T-helper 2 cell treated with Interferon-gamma antibody and Interleukin-4, amounts not matched to agents 100 ng/mL and 5 ng/mL, for 36 hours (primary cell): ENCODE results near the gene CCNY. TPM values are rescaled to one million over a fixed set of nuclear protein-coding genes. Genes with fewer than 3 reads are reported as not detected.

Source experiments
- intact Hi-C: fragments of 100-400 bp; cut with micrococcal nuclease; formaldehyde crosslinking; loops from one replicate; pipeline ENCODE4 v1.15.1; 2023
- total RNA-seq: library from RNA; stranded (reverse); gene quantifications from 2 replicates; pipeline ENCODE4 v1.2.3, GENCODE V29; 2022

CCNY gene
- total RNA-seq, 1 donor from 2014 or later = 56.3 TPM

DNA sequence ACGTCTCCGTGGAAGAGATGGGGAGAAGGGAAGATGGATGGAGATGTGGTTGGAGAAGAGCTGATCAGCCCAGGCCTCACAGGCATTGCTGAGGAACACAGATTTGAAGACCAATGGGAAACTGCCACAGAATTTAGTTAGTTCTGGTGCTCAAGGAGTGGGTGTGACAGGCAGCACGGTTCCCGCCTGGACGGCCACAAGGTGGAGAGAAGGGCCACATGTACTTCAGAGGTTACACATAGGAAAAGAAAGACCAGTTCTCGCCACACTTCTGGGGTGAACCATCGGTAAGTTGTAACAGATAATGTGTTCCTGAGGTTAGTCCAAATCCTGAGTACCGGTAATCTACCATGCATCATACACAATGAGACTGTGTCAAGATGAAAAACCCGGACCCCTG, 239.3 kb downstream of the CCNY start:
- intact Hi-C loops = no loop called here

GRCh38 chr10:35576730-35577129, 240.4 kb downstream of the CCNY start:
- intact Hi-C loops = no loop called here

- intact Hi-C loops = no loop called here
Measured at GRCh38 chr10:35577926-35578617, 241.8 kb downstream of the CCNY start.

DNA sequence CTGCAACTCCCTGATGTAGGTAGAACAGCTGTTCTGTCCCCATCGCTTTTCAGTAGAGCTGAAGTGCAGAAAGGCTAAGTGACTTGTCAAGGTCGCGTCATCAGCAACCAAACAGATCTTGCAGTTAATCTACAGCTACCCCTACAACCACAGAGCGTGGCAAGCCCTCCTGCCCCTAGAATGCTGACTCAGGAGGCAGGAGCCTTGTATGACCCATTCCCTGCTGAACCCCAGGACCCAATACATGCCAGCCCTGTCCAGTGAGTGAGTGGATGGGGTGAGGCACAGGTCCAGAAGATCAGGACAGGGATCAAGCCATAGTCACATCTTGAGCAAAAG, 242.3 kb downstream of the CCNY start:
- intact Hi-C loops = no loop called here

- intact Hi-C loops = no loop called here
Measured at GRCh38 chr10:35579116-35579515, 242.8 kb downstream of the CCNY start.

DNA sequence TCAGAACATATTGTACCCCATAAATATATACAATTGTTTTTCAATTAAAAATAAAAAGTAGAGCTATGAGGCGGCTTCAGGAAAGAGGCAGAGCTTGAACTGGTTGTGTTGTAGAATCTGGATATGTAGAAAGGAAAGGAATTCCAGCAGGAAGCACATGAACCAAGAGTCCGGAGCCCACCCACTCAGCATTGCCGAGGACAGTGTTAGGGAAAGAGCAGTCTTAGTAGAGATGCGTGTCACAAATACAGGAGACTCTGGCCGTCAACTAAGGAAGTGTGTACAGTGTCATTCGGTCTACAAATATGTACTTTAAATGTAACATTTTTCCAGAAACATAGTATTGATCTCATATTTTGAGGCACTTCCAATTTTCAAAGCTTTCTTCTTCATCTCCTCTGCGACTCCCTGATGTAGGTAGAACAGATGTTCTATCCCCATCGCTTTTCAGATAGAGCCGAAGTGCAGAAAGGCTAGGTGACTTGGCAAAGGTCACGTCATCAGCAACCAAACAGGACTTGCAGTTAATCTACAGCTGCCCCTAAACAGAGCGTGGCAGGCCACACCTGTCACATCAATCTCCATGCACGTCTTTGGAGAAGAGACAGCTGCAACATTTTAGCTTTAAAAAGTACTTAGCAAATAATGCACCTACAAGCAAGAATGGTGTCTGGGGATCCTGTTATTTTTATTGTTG, 243.6 kb downstream of the CCNY start:
- intact Hi-C loops = no loop called here

DNA sequence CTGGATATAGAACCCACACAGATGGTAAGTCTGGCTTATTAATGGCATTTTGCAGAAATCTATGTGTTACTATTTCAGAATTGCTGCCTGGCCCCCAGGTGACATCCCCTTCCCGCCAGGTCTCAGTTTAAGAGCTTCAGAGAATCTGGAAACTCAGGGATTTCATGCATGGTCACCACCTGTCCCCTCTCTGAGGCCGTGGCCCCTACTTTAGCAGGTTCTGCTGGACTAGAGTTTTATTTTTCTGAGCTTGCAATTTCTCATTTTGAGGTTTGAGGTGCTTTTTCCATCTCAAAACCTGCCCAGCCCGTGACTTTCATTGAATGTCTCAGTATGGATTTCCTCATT, 244.1 kb downstream of the CCNY start:
- intact Hi-C loops = no loop called here

- intact Hi-C loops = no loop called here
Measured at GRCh38 chr10:35581655-35582054, 245.3 kb downstream of the CCNY start.

DNA sequence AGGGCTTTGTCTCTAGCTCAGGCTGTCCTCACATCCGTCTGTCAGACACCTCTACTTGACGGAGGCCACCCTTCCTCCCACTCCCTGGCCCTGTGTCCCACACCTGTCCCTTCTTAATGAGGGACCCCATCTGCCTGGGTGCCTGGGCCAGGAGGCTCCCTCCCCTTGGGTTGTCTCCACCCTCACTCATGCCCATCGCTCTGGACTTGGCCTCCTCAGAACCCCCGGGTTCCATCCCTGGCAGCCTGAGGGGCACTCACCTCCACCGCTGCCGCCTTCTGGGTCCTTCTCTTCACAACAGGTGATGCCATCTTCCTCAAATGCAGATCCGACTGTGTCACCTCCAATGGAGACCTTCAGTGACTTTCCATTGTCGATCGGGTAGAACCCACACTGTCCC, 248.6 kb downstream of the CCNY start:
- intact Hi-C loops = no loop called here

DNA sequence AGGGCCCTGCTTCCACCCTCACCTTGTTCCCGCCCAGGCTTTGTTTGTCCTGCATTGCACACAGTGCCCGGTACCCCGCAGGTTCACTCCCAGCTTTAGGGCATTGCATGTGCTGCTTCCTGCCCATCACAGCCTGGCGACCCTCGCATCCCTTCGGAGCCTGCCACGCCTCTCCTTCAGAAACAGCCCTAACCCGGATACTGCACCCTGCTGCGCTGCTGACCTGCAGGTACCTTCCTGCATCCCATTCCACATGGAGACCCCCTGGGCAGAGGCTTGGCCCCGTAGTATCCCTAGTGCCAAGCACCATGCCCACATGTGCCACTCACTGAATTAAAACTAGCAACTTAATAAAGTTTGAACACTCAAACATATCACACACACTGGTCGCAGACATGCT, 249.0 kb downstream of the CCNY start:
- intact Hi-C loops = no loop called here

- intact Hi-C loops = no loop called here
Measured at GRCh38 chr10:35585903-35586535, 249.7 kb downstream of the CCNY start.

- intact Hi-C loops = no loop called here
Measured at GRCh38 chr10:35588836-35589235, 252.5 kb downstream of the CCNY start.

DNA sequence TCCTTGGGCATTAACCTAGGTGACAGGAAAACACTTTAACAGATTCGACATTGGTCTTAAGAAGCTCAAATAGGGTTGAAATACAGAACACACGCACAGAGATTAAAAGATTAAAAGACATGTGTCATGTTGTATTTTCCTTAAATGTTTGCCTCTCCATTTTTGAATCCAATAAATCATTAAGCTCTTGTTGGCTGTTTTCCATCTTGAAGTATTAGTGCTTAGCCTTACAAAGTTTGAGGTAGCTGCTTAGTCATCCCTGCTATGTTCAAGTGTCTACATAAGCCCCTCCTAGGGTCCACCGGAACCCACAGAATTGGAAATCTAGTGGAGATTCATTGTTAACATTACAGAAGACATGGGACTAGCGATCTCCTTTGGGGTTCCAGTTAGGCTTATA, 256.1 kb downstream of the CCNY start:
- intact Hi-C loops = no loop called here

GRCh38 chr10:35594115-35595079, 258.1 kb downstream of the CCNY start:
- intact Hi-C loops = no loop called here

GRCh38 chr10:35595106-35595505, 258.8 kb downstream of the CCNY start:
- intact Hi-C loops = no loop called here

- intact Hi-C loops = no loop called here
Measured at GRCh38 chr10:35598379-35598778, 262.1 kb downstream of the CCNY start.

DNA sequence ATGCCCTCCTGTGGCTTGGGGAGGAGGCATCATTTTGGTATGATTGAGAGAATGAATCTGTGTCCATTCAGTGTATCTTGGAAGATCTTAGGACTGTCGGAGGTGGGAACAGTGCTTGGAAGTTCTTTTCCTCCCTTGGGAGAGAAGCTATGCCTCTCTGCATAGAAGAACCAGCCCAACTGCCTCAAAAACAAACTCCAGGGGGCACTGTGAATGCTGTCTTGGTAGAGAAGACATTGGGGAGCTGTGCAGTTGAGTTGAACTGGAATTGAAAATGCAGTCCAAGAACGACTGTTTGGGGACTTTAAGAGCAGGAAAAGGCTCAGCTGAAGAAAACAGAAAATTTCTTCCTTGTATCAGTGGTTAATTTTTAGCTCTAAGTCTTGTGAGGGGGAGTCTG, 263.9 kb downstream of the CCNY start:
- intact Hi-C loops = no loop called here

- intact Hi-C loops = no loop called here
Measured at GRCh38 chr10:35605191-35605590, 268.9 kb downstream of the CCNY start, which contains the start of gene GJD4. Gene GJD4, plus strand, starts transcription at chr10:35605341. Its CDS starts 227 bp downstream, at chr10:35605568.

GRCh38 chr10:35606430-35606829, 270.1 kb downstream of the CCNY start:
- intact Hi-C loops = no loop called here

- intact Hi-C loops = no loop called here
Measured at GRCh38 chr10:35607475-35608327, 271.4 kb downstream of the CCNY start.

GRCh38 chr10:35608328-35608672, 272.0 kb downstream of the CCNY start:
- intact Hi-C loops = no loop called here
